NCI-H446 treated with DMSO at 0.1 percent for 48 hours (cell line): ENCODE measurements around the gene ZNF598.
"Not testable (repeated sequence)": the region's sequence is repeated elsewhere in the genome, so short reads cannot be mapped to it uniquely, and the experiment has no call there.

Experiments used
- DNase-seq: peaks from one replicate; lab custom pipeline; 2025; lab: John Stamatoyannopoulos, UW

The ZNF598 gene

GRCh38 chr16:1958143-1958491 lies 51.5 kb downstream of the ZNF598 start:
- DNase-seq = not testable (repeated sequence)

DNA sequence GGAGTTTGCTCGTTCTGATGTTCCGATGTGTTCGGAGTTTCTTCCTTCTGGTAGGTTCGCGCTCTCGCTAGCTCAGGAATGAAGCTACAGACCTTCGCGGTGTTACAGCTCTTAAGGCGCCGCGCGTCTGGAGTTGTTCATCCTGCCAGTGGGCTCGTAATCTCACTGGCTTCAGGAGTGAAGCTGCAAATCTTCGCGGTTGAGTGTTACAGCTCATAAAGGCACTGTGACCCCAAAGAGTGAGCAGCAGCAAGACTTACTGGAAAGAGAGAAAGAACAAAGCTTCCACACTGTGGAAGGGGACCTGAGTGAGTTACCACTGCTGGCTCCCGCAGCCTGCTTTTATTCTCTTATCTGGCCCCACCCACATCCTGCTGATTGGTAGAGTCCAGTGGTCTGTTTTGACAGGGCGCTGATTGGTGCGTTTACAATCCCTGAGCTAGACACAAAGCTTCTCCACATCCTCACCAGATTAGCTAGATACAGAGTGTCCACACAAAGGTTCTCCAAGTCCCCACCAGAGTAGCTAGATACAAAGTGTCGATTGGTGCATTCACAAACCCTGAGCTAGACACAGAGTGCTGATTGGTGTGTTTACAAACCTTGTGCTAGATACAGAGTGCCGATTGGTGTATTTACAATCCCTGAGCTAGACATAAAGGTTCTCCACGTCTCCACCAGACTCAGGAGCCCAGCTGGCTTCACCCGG lies 52.0 kb downstream of the ZNF598 start:
- DNase-seq = not testable (repeated sequence)

- no peak for DNase-seq
Observed at GRCh38 chr16:1953734-1954133, 55.9 kb downstream of the ZNF598 start.

DNA sequence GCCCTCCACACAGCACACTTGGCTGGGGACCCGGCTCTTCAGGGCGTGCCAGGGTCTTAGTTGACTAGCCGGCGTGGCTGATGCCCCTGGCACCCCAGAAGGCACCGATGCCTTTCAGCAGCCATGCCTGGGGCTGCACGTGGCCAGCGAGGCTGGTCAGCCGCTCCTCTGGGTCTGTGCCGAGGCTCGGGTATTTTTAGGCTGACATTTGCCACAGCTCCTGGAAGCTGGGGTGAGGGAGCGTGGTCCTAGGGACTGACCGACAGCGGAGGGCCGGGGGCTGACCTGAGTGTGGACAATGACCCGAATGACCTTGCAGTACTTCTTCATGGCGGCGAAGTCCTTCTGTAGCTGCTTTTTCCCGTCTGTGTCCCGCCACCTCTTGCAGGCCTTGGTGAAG lies 59.1 kb downstream of the ZNF598 start:
- no peak for DNase-seq

- no peak for DNase-seq
Observed at GRCh38 chr16:1950047-1950446, 59.6 kb downstream of the ZNF598 start.

- DNase-seq = no peak
Observed at GRCh38 chr16:1949507-1949906, 60.1 kb downstream of the ZNF598 start.
